Stimulated activated CD4-positive, alpha-beta T cell treated with anti-CD3 and anti-CD28 coated beads, TNF-alpha, amount 100 ng/mL, for 1 hour (primary cell): ENCODE measurements around the gene MBTPS2.
"Not testable (repeated sequence)": the region's sequence is repeated elsewhere in the genome, so short reads cannot be mapped to it uniquely, and the experiment has no call there.

Experiments
- DNase-seq, 3 donors: peaks; one replicate each; pipeline ENCODE4 v3.0.0-alpha.2; 2020; ENCODE audit warnings: low read depth in 3 of 3, low spot score in 1 of 3

The MBTPS2 gene

DNA sequence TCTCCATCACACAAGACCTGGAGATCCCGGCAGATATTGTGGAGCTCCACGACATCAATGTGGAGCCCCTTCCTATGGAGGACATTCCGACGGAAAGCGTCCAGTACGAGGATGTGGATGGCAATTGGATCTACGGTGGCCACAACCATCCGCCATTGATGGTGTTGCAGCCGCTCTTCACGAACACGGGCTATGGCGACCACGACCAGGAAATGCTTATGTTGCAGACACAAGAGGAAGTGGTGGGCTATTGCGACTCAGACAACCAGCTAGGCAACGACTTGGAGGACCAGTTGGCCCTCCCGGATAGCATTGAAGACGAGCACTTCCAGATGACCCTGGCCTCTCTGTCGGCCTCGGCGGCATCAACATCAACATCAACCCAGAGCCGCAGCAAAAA is 17.1 kb downstream of the MBTPS2 start:
- no peak for DNase-seq

DNA sequence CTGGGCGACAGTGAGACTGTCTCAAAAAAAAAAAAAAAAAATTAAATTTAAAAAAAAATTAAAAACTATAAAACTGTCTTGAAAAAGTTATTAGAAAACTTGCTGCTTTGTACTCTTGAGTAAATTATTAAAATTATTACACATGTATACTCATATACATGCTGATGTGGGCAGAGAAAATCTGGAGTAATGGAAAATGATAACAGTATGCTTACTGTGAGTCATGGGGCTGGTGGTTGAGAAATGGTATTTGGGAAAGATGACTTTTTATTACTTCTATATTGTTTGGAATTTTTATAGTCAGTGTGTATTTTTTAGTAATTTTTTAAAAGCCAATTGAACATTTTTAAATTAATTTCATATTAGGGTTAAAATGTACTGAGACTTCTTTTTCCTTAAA is 23.8 kb downstream of the MBTPS2 start:
- no peak for DNase-seq

DNA sequence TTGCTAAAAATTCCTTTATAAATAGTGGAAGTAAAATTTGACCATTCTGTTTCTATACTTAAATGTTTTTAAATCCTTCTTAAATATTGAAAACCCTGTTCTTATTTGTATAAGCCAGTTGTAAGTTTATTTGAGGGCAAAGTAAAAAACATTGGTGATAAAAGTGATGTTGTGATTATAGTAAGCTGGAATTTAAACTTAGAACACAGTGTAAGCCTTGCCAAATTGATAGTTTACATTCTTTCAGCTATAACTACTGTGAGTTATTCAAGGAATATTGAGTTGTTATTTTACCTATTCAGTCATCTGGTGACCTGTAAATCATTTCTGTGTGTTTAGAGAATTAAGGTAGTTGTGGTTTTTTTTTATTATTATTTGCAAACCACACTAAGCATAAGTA is 26.0 kb downstream of the MBTPS2 start:
- no peak for DNase-seq

DNA sequence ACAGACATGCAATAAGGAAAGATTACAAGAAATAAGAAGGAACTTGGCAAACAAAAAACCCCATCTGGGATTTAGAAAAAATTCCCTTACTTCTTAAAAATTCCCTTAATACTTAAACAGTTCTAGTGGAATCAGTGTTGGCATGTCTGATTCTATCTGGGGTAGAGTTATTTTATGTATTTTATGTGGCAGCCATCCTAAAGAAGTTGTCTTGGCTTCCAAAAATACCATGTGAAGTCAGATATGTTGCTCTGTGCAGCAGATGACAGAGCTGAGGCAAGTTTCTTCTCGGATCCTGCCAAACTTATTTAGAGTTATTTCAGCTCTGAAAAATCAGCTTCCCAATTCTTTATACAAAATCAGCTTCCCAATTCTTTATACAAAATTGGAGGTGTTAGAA is 31.1 kb downstream of the MBTPS2 start:
- DNase-seq: no peak

DNA sequence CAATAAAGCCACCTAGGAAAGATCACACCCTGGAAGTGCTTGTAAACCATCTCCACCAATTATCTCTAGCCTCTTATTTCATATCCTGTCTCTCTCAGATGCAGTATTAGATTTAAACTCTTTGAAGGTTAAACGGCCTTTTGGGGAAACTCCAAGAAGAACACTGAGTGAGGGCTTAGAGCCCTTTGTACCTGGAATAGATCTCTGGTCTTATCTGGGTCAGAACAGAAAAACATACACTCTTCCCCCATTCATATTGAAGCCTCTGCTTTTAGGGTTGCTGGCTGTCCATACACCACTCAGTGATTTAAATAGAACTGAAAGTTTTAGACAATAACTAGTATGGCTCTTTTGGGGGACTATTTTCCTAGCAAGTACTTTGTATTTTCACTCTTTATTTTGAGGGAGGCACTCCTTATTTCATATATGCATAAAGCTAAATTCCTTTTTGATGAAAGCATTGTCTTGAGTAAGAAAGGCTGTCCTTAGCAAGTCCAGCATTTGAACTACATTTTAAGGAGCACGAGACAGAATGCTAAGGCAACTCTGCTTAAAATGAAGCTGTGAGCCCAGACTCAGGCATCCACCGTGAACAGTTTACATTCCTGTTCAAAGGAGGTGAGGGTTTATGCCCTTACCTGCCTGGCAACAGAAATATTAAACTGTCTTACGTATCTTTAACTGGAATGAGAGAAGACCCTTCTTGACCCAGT is 33.8 kb downstream of the MBTPS2 start:
- no peak for DNase-seq

DNA sequence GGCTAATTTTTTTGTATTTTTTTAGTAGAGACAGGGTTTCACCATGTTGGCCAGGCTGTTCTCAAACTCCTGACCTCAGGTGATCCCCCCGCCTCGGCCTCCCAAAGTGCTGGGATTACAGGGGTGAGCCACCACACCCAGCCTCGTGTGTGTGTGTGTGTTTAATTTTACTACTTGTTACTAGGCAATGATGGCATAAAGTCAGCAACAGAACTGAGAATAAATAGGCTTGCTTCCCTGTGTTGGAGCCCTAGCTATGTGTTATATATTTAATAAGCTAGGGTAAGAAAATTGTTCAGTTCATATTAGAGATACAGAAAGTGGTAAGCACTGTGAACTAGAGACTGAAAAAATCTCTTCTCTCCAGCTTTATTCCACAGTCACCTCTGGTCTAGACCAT is 34.8 kb downstream of the MBTPS2 start:
- DNase-seq: not testable (repeated sequence)

DNA sequence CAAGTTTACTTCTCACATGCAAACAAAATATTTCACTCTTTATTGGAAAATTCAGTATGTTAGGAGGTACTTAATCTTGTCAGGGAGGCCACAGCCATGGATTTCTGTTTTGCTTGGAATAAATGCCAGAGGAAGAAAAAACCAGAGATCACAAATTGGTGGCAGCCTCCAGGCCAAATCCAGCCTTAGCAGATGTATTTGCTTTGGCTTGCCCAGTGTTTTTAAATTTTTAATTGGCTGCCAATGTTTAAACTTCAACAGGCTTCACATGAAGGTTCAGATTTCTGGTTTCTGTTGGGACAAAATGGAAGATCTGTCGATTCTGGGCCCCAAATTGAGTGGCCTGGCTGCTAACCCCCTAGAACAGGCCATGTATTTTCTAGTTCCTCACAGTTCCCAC is 35.6 kb downstream of the MBTPS2 start:
- no peak for DNase-seq

DNA sequence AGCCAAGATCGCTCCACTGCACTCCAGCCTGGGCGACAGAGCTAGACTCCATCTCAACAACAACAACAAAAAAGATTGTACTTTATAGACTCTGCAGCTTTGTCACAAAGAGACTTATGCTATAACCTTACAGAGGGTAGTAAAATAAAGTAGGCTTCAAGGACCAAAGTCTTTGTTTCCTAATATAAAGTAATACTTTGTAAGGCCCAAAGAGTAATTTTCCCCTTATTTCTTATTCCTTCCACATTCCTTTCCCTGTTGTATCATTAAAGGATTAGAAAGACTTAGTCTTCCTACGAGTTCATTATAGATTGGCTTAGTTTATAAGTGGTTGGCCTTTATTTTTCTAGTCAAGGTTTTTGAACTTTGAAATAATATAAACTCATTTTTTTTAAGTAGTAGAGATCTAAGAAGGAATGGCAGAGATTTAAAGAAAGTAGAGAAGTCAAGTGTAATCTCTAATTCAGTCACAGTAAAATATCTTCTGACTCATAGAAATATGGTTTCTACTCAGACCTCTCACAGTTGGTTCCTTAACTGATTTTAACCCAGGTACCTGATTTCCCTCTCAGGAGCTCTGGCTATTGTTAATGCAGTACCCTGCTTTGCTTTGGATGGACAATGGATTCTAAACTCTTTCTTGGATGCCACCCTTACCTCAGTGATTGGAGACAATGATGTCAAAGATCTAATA is 42.6 kb downstream of the MBTPS2 start:
- DNase-seq: no peak

DNA sequence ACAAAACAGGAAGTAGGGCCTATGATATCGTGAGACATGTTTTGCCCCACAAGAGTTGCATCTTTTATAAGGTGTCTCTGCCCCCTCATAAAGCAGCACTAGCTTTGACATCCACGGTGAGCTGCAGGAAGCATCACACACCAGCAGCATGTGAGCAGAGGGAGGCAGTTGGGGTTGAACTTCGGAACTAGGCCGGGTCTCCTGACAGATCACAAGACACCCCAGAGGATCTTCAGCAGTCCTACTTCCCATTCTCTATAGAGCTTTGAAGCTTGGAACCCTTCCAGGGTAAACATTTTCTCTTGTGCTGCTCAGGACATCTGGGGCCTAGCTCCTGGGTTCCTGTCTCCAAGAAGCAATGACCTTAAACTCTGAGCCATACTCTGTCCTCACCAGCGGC is 43.8 kb downstream of the MBTPS2 start:
- DNase-seq: no peak

DNA sequence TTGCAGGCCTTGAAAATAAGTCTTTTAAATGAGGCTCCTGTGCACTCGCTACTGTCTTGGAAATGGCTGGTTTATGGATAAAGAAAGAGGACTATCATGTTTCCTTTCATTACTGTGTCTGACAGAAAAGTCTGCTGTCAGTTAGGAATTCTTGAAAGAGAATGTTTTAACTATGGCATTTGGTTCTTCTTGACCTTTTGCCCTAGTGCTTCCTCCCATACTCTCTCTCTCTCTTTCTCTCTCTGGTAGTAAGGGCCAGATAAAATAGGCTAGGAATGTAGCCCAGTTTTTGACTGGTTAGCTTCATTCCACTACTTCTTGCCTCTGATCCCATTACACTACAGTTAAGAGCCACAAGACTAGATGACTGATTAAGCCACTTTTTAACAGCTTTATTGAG is 46.2 kb downstream of the MBTPS2 start:
- DNase-seq: no peak

DNA sequence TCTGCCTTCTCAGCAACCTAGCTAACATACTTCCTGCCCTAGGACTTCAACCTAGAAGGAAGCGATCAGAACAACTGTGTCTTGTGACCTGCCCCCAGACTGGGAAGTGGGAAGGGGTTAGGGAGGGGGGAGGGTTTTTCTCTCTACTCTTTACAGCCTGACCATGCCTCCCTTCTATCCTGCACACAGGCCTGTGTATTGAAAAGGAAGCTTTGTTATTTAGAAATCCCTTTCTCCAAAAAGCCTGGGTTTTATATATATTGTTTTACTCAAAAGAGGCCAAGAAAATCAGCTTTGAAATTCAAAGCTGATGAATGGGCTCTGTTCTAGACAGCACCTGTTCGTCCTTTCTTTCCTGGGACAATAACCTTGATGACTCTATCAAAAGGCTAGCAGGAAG is 65.9 kb downstream of the MBTPS2 start:
- DNase-seq: no peak

DNA sequence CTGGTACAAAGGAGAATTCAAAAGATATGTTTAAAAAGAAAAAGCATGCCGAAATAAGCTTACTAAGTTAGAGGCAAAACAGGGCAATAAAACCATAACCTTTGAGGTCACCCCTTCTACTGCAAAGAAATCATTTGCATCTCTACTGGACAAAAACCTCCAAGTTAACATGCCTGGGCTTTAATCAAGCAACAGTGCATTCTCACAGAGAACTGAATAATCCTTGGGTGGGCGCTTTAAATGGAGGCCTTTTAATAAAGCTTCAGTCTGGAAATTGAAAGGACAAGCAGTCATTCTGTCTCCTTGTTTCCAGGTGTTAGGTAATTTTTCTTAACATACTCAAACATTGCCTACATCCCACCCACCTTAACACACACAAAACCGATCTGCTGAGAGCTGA is 66.5 kb downstream of the MBTPS2 start:
- no peak for DNase-seq

DNA sequence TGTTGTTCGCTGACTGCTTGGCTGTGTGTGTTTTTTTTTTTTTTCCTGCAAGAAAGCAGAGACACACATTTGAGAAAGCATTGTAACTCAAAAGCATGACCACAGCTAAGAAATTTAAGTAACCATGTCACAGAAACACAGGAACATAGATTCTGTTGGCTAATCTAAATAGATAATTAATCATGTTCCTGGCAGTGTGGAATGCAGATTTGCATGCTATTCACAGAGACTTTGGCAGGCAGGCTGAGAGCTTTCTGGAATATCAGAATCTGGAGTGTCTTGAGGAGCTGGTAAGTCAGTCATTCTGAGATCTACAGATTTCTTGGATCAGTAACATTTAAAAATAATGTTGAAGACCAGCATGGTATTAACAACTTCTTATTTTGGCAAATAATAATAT is 67.8 kb downstream of the MBTPS2 start:
- DNase-seq: no peak

DNA sequence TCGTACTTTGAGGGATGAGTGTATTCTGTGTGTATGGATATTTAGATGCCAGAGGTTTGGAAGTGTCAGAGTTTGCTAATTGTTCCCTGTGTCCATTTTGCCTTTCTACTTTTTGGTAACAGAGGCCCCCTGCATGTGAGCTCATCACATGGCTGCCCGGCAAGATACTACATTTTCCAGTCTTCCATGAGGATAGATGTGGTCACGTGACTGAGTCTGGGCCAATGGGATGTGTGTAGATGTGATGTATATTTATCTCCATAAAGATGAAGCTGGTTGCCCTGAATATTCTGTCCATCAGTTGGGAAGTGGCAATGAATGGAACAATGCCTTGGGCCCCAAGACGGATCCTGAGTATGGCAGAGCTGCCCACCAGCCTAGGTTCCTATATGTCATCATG is 72.1 kb downstream of the MBTPS2 start:
- no peak for DNase-seq

DNA sequence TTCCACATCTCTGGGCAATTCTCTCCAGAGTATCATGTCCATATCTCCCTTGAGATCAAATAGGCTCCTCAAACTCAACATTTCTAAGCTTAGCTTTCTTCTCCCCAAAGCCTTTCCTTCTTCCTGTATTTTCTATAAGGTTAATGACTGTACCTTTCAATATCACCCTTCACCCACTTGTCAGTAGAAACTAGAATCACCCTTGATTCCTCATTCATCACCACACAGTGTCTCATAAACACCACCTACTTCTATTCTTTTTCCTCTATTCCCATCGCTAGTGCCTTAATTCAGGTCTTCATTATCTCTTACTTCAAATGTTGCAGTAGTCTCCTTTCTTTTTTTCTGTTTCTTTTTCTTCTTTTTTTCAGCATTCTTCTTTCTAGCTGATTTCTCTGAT is 72.8 kb downstream of the MBTPS2 start:
- DNase-seq: no peak

DNA sequence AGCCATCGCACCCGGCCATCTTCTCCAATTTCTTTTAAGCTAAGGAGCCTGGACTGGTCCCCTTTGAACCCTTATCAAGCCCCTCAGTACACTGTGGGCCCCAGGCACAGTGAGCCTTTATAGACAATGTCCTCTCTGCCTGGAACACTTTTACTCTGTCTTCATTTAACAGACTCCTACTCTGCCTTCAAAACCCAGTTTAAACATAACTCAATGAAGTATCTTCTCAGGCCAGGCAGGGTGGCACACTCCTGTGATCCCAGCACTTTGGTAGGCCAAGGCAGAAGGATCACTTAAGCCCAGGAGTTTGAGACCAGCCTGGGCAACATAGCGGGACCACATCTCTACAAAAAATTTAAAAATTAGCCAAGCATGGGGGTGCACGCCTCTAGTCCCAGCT is 73.6 kb downstream of the MBTPS2 start:
- DNase-seq: no peak

DNA sequence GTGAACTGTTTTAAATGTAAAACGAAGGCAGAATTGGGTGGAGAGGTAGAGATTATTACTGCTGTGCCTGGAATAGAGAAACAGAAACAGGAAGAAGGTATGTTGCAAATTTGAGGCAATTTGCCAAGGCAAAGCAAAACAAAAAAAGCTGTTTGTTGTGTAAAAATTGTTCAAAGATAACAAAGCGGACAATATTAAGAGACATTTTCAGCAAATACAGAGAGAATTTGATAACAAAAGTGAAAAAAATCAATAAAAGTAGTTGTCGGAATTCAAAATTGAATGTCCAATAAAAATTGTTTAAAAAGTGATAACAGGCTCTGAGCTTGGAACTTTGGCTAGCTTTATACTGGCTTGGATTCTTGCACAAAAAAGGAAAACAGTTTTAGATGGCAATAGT is 86.7 kb downstream of the MBTPS2 start:
- DNase-seq: no peak

DNA sequence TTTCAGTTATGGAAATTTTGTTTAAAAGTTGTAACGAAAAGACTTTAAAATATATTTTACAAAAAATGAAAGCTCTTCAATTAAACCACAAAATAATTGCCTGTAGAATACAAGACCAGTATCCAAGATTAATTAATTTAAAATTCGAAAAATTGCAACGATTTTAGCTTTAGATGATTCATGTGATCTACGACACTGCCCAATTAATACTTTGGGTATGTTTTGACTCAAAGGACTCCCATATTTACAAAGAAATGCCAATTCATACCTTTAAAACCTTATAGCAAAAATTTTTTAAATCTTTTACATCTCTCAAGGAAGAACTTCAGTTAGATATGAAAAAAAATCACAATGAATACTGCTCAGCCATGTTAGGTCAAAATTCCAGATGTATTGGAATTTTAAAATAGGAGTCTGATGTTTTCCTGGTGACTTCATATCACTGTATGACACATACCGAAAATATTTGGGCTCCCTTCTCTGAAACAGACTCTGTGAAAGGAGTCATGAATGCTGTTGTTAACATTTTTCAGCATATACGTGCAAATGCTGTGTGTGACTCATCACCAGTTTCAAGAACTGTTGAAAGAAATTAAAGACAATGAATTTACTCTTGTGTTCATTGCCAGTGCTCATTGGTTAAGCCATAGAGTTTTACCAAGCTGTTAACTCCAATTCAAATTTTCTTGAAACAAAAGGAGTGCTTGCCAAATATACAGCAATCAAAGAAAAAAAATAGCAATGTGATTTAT is 87.3 kb downstream of the MBTPS2 start:
- no peak for DNase-seq

DNA sequence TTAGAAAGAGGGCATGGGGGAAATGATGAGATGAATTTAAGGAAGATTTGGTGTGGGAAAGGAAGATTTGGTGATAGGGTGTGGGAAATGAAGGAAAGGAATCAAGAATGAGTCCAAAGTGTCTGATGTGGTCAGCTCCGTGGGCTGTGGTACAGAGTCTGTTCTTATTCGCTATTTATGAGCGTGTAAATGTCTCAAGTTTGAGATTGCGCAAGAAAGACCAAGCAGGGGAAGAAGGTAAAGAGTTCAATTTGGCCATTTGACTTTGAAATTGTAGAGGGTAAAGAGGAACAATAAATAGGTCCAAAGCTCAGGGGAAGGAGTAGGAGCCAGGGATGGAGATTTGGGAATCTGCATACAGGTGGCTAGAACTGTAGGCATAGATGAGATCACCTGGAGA is 89.8 kb downstream of the MBTPS2 start:
- DNase-seq: no peak

DNA sequence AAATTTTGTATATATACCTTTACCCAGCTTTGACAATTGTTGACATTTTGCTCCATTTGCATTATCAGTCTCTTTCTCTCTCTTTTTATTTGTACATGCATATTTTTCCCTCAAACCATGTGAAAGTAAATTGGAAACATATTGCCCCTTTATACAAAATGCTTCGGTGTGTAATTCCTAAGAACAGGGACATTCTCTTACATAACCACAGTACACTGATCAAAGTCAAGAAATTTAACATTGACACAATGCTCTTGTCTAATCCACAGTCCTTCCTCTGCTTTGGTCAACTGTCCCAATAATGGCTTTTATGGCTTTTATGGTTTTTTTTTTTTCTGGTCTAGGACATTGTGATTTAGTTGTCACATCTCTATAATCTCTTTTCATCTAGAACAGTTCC is 91.6 kb downstream of the MBTPS2 start:
- DNase-seq: no peak

DNA sequence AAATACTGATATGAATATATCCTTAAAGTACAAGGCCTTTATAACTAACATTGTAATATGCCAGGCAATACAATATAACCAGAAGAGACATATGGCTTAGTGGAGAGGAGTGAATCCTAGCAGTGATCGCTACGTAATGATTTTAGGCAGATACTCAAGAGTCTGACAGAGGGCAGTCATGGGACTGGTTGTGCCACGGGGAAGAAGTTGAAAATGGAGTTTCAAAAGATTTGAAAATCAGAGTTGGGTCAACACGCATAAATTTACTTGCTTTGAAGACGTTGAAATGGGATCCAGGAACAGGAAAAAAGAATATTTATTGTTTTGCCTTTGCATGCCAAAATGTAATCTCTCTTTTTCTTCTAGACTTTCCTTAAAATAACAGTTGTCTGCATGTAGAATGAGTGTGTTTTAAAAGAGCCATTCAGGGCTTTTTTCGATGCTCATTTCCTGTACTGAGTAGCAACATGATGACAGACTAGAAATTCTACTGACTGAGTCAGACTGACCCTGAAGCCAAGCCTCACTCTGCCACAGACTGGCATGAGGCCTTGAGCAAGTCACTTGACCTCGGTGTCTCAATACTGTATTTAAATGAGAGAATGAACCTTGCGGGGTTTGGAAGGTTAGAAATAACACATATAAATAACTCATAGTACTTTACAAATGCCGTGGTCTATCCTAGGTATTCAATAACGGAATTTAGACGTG is 93.0 kb downstream of the MBTPS2 start:
- no peak for DNase-seq

DNA sequence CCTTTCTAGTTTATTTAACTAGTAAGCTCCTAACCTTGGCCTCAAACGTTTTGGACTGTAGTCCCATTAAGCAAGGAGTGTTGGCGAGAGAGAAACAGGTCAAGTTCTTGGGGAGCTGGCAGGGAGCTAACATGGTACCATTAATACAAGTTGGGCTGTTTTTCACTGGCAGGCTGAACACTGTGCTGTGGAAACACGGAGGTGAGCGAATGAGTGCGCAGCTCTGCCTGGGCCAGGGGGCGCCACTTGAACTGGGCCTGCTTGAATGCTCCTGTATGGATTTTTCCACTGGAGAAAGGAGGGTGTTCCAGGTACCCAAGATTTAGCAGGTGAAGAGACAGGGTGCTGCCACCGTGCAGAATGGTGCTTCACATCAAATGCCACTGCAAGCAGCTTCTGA is 93.7 kb downstream of the MBTPS2 start:
- no peak for DNase-seq
